H9 (cell line): ENCODE measurements around the gene ICE1. TPM values are rescaled to one million over a fixed set of nuclear protein-coding genes. Genes with fewer than 3 reads are reported as not detected.

Experiments used
- DNase-seq: peaks from one replicate; pipeline ENCODE4 v3.0.0-alpha.2; 2017
- H2AFZ ChIP-seq: one replicate; pipeline ENCODE4 v1.6.1; 2013; ENCODE audit warnings: mild to moderate bottlenecking, low read length, control low read depth, moderate library complexity
- H2AK5ac ChIP-seq: 2 replicates; pipeline ENCODE4 v1.6.1; 2013; ENCODE audit warnings: low read length, control low read depth, mixed read lengths; ENCODE audit not compliant: insufficient read length
- H2BK120ac ChIP-seq: one replicate; pipeline ENCODE4 v1.6.1; 2013; ENCODE audit warnings: low read depth, mild to moderate bottlenecking, low read length, control low read depth, inconsistent platforms; ENCODE audit not compliant: poor library complexity, severe bottlenecking
- H2BK12ac ChIP-seq: 2 replicates; pipeline ENCODE4 v1.6.1; 2013; ENCODE audit warnings: low read length, control low read depth, mixed read lengths, low read depth; ENCODE audit not compliant: insufficient read length
- H2BK15ac ChIP-seq: 2 replicates; pipeline ENCODE4 v1.6.1; 2013; ENCODE audit warnings: low read depth, low read length, control low read depth
- H2BK20ac ChIP-seq: one replicate; pipeline ENCODE4 v1.6.1; 2013; ENCODE audit warnings: low read depth, mild to moderate bottlenecking, low read length, control low read depth, inconsistent platforms; ENCODE audit not compliant: poor library complexity, severe bottlenecking
- H2BK5ac ChIP-seq: 2 replicates; pipeline ENCODE4 v1.6.1; 2013; ENCODE audit warnings: low read length, control low read depth, mixed read lengths; ENCODE audit not compliant: insufficient read length
- H3K14ac ChIP-seq: 2 replicates; pipeline ENCODE4 v1.6.1; 2013; ENCODE audit warnings: low read length, control low read depth; ENCODE audit not compliant: insufficient read depth
- H3K18ac ChIP-seq: 2 replicates; pipeline ENCODE4 v1.6.1; 2013; ENCODE audit warnings: low read depth, mild to moderate bottlenecking, mixed read lengths, low read length, control low read depth; ENCODE audit not compliant: insufficient read length
- H3K23ac ChIP-seq: 2 replicates; pipeline ENCODE4 v1.6.1; 2013; ENCODE audit warnings: low read length, control low read depth, mixed read lengths, low read depth; ENCODE audit not compliant: insufficient read length
- H3K23me2 ChIP-seq: 2 replicates; pipeline ENCODE4 v1.6.1; 2013; ENCODE audit warnings: low read depth, mild to moderate bottlenecking, mixed read lengths, low read length, control low read depth; ENCODE audit not compliant: insufficient read length, poor library complexity, severe bottlenecking
- H3K27ac ChIP-seq: 2 replicates; pipeline ENCODE4 v1.5.1; 2013; ENCODE audit warnings: low read length, control low read depth, mixed read lengths, low read depth; ENCODE audit not compliant: insufficient read length
- H3K27me3 ChIP-seq: 2 replicates; pipeline ENCODE4 v1.6.1; 2013; ENCODE audit warnings: low read length, control low read depth, inconsistent platforms; ENCODE audit not compliant: insufficient read depth
- H3K4ac ChIP-seq: 2 replicates; pipeline ENCODE4 v1.6.1; 2013; ENCODE audit warnings: low read depth, mild to moderate bottlenecking, control low read depth, inconsistent platforms, low read length, moderate library complexity
- H3K4me1 ChIP-seq: 2 replicates; pipeline ENCODE4 v1.6.1; 2013; ENCODE audit warnings: low read length, control low read depth, inconsistent platforms; ENCODE audit not compliant: insufficient read depth
- H3K4me2 ChIP-seq: 2 replicates; pipeline ENCODE4 v1.6.1; 2013; ENCODE audit warnings: low read length, control low read depth, mixed read lengths; ENCODE audit not compliant: insufficient read length, insufficient read depth
- H3K56ac ChIP-seq: 2 replicates; pipeline ENCODE4 v1.6.1; 2013; ENCODE audit warnings: low read depth, mild to moderate bottlenecking, mixed read lengths, low read length, control low read depth; ENCODE audit not compliant: insufficient read length
- H3K79me1 ChIP-seq: 2 replicates; pipeline ENCODE4 v1.6.1; 2013; ENCODE audit warnings: low read depth, mild to moderate bottlenecking, moderate library complexity, low read length, control low read depth, inconsistent platforms; ENCODE audit not compliant: insufficient read depth, poor library complexity, severe bottlenecking
- H3K79me2 ChIP-seq: 2 replicates; pipeline ENCODE4 v1.6.1; 2013; ENCODE audit warnings: low read length, control low read depth, inconsistent platforms; ENCODE audit not compliant: insufficient read depth
- H3K9ac ChIP-seq: 2 replicates; pipeline ENCODE4 v1.6.1; 2013; ENCODE audit warnings: low read length, control low read depth, mixed read lengths; ENCODE audit not compliant: insufficient read length; ENCODE audit errors: extremely low read depth
- H3K9me3 ChIP-seq: one replicate; pipeline ENCODE4 v1.6.1; 2013; ENCODE audit warnings: low read depth, low read length, inconsistent platforms; ENCODE audit not compliant: control insufficient read depth
- H3T11ph ChIP-seq: one replicate; pipeline ENCODE4 v1.6.1; 2013; ENCODE audit warnings: mild to moderate bottlenecking, low read length, control low read depth, inconsistent platforms
- H4K20me1 ChIP-seq: one replicate; pipeline ENCODE4 v1.6.1; 2013; ENCODE audit not compliant: control insufficient read depth, insufficient read length, insufficient read depth
- H4K5ac ChIP-seq: 2 replicates; pipeline ENCODE4 v1.6.1; 2013; ENCODE audit warnings: low read depth, mild to moderate bottlenecking, mixed read lengths, low read length, control low read depth; ENCODE audit not compliant: insufficient read length
- H4K8ac ChIP-seq: replicated peaks from 2 replicates; pipeline ENCODE4 v1.6.1; 2013; ENCODE audit warnings: low read length, control low read depth, mixed read lengths, low read depth; ENCODE audit not compliant: insufficient read length
- H4K91ac ChIP-seq: 2 replicates; pipeline ENCODE4 v1.6.1; 2013; ENCODE audit warnings: low read depth, mild to moderate bottlenecking, moderate library complexity, mixed read lengths, low read length, control low read depth; ENCODE audit not compliant: insufficient read length
- H3K27ac Mint-ChIP-seq, 3 experiments: 2 replicates in 2 of 3; 3 replicates in 1 of 3; pipeline ENCODE4 v1.8.0; 2020 to 2021; ENCODE audit warnings: mixed read lengths in 3 of 3, mild to moderate bottlenecking in 1 of 3, moderate library complexity in 1 of 3
- H3K27me3 Mint-ChIP-seq: 2 replicates; pipeline ENCODE4 v1.8.0; 2021; ENCODE audit warnings: low read depth, mild to moderate bottlenecking, moderate library complexity, mixed read lengths
- H3K36me3 Mint-ChIP-seq, 3 experiments: 2 replicates in 2 of 3; 3 replicates in 1 of 3; pipeline ENCODE4 v1.8.0; 2020 to 2021; ENCODE audit warnings: low read depth in 3 of 3, mixed read lengths in 3 of 3; ENCODE audit not compliant: insufficient read depth in 1 of 3
- H3K4me1 Mint-ChIP-seq, 2 experiments: 2 replicates each; pipeline ENCODE4 v1.8.0; 2020; ENCODE audit warnings: mixed read lengths in 2 of 2
- H3K4me3 Mint-ChIP-seq, 2 experiments: 2 replicates in 1 of 2; 3 replicates in 1 of 2; pipeline ENCODE4 v1.8.0; 2020 to 2021; ENCODE audit warnings: mild to moderate bottlenecking in 2 of 2, mixed read lengths in 2 of 2, moderate library complexity in 1 of 2
- H3K9me3 Mint-ChIP-seq, 2 experiments: 2 replicates in 1 of 2; 3 replicates in 1 of 2; pipeline ENCODE4 v1.8.0; 2020; ENCODE audit warnings: mild to moderate bottlenecking in 2 of 2, mixed read lengths in 2 of 2, moderate library complexity in 1 of 2
- CTCF ChIP-seq: fragments of 200-600 bp; sonication (generic); conservative IDR thresholded peaks from 3 replicates; pipeline ENCODE4 v1.8.0; 2021; ENCODE audit warnings: antibody characterized with exemption, mild to moderate bottlenecking
- WGBS: extraction: QIAGEN DNeasy Blood & Tissue Kit; methylation state at CpG from one replicate; pipeline ENCODE4 v1.1.7; 2013; ENCODE audit warnings: missing lambda C conversion rate, low lambda C conversion rate, mixed read lengths; ENCODE audit not compliant: insufficient read length; ENCODE audit errors: extremely low coverage; 5-methylcytosine and 5-hydroxymethylcytosine counted together
- total RNA-seq: library from RNA; stranded (reverse); gene quantifications from 2 replicates; pipeline ENCODE4 v1.2.1, GENCODE V29; 2021

ICE1 gene
- total RNA-seq, 1 experiment from 2014 or later: 45.1 TPM

- no peak overlapping the region for H3K14ac ChIP-seq
- no CpG with 5 or more reads among the region's 3 CpGs for WGBS
- H4K5ac ChIP-seq: no peak overlapping the region
- no peak overlapping the region for H2AFZ ChIP-seq
- H3K27me3 ChIP-seq: no peaks in the 10 kb centered on the region
- peaks cover 21 to 28% of the 10 kb centered on the region in 2 experiments for H3K4me1 Mint-ChIP-seq
- no peak overlapping the region for H3K4me3 Mint-ChIP-seq
- H3K23ac ChIP-seq: no peak overlapping the region
- no peak overlapping the region for H3K9ac ChIP-seq
- no peak overlapping the region for H3K27ac ChIP-seq
- no peak overlapping the region for H2BK15ac ChIP-seq
- no peak overlapping the region for H2BK5ac ChIP-seq
- no peak overlapping the region for H3K4ac ChIP-seq
- no peaks in the 10 kb centered on the region for H3K9me3 ChIP-seq
- no peaks in the 10 kb centered on the region; the same call in 1 of the 2 replicates for H3K27me3 Mint-ChIP-seq
- no peak overlapping the region for H4K8ac ChIP-seq
- no peak overlapping the region for H3K18ac ChIP-seq
- H4K91ac ChIP-seq: no peak overlapping the region
- DNase-seq: no peak
- H3K79me2 ChIP-seq: peaks cover 22% of the 10 kb centered on the region
- H3K4me1 ChIP-seq: peaks cover 6% of the 10 kb centered on the region; the same call in 1 of the 2 replicates
- H2BK120ac ChIP-seq: no peak overlapping the region
- H3T11ph ChIP-seq: no peak overlapping the region
- H3K27ac Mint-ChIP-seq: no peak overlapping the region
- H3K79me1 ChIP-seq: peaks cover 4% of the 10 kb centered on the region
- peaks cover 14% of the 10 kb centered on the region for H3K23me2 ChIP-seq
- H3K9me3 Mint-ChIP-seq: no peaks in the 10 kb centered on the region
- no peak overlapping the region for H3K56ac ChIP-seq
- TF ChIP-seq CTCF: no peak
- H4K20me1 ChIP-seq: no peaks in the 10 kb centered on the region
- H3K4me2 ChIP-seq: no peak overlapping the region
- no peak overlapping the region for H2AK5ac ChIP-seq
- H2BK20ac ChIP-seq: no peak overlapping the region
- H3K36me3 Mint-ChIP-seq: peaks cover 0 to 3% (median 0%) of the 10 kb centered on the region in 3 experiments; a peak in 2 of 7 replicates
- H2BK12ac ChIP-seq: no peak overlapping the region
Measured at GRCh38 chr5:5420251-5420650, 2.2 kb upstream of the ICE1 start.
